Stimulated activated CD8-positive, alpha-beta memory T cell treated with anti-CD3 and anti-CD28 coated beads, Interleukin-12 subunit alpha, Interleukin-12 subunit beta, amount 100 ng/mL, for 4 hours (primary cell): ENCODE measurements around the gene ZNF524.
"Not testable (repeated sequence)": the region's sequence is repeated elsewhere in the genome, so short reads cannot be mapped to it uniquely, and the experiment has no call there.

Experiments used
- DNase-seq: peaks from one replicate; pipeline ENCODE4 v3.0.0-alpha.2; 2020; ENCODE audit warnings: low read depth

The ZNF524 gene, protein sequence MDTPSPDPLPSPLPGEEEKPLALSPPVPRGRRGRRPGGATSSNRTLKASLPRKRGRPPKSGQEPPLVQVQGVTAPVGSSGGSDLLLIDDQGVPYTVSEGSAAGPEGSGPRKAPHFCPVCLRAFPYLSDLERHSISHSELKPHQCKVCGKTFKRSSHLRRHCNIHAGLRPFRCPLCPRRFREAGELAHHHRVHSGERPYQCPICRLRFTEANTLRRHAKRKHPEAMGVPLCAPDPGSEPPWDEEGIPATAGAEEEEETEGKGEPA

DNA sequence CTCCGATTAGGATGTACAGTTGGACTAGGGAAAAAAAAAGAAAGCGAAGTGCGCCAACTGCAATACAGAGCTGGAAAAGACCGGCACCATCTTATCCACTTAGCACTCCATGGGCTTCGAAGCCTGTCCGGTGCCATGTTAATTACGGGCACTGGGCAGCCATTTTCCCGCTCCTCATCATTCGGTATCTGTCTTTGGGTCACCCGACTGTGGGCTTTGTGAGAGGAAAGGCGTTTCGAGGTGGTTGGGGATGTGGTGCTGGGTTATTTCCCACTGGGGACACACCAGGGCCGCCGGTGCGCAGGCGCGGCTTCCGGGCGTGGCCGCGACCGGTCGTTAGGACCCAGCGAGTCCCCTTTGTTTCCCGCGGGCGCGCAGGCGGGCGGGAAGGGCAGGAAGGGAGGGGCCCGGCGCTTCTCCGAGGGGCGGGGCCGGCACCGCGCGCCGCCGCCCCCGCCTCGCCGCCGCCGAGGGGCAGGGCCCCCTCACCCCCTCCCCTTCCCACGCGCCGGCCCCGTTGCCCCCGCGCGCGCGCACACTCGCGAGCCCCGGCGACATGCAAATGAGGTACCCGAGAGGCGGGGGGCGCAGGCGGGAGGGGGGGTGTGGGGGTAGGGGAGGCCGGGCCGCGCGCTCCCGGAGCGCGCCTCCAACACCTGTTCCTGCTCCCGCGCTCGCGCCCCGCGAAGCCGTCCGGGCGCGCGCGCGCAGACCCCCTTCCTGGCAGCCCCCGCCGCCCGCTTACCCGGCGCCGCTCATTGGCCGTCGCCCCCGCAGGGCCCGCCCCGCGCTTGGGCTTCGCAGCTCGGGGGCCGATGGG, at the start of gene ZNF524:
TSS of gene ZNF524 (plus strand) at position 447 of the 820 bp plus-strand sequence. CDS start 1,825 bp downstream, outside the sequence.
- DNase-seq, result peak; percentile 81

DNA sequence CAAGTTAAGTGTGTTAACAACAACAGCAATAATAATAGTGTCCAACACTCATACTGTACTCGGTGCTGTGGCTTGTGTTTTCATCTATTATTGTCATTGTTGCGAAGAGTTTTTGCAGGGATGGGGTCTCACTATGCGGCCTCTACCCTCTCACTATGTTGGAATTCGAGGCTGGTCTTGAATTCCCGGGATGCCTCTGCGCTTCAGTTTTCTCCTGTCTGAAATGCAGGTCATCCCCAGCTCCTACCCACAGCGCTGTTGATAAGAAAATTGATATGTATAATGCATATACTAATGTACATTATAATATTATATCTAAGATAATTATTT, 49.8 kb upstream of the ZNF524 start:
- no peak for DNase-seq

DNA sequence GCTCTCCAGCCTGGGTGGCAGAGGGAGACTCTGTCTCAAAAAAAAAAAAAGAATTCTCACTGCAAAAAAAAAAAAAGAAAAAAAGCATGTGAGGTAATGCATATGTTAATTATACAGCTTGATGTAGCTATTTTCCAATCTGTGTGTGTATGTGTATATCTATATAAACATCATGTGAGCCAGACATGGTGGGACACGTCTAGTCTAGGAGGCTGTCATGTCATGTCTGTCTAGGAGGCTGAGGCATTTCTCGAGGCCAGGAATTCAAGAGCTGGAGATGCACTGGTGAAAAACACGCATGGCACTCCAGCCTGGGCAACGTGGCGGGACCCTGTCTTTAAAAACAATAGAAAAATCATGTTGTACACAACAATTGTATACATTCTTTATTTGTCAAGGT, 47.9 kb upstream of the ZNF524 start:
- DNase-seq, result no peak

DNA sequence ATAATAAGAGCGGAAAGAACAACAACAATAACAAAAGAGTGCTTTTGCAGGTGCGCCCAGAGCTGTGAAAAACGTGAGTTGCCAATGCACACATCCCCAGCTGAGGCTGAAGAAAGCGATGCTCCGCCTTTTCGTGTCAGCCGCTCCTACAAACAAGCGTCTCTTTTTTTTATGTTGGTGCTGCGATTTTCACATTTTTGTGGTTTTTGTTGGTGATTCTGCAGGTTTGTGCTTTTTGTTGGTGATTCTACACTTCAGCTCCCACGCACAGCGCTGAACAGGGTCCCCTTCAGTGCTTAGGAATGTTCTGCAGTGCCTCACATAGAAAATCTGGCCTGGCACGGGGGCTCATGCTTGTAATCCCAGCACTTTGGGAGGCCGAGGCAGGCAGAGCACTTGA, 47.5 kb upstream of the ZNF524 start:
- no peak for DNase-seq

DNA sequence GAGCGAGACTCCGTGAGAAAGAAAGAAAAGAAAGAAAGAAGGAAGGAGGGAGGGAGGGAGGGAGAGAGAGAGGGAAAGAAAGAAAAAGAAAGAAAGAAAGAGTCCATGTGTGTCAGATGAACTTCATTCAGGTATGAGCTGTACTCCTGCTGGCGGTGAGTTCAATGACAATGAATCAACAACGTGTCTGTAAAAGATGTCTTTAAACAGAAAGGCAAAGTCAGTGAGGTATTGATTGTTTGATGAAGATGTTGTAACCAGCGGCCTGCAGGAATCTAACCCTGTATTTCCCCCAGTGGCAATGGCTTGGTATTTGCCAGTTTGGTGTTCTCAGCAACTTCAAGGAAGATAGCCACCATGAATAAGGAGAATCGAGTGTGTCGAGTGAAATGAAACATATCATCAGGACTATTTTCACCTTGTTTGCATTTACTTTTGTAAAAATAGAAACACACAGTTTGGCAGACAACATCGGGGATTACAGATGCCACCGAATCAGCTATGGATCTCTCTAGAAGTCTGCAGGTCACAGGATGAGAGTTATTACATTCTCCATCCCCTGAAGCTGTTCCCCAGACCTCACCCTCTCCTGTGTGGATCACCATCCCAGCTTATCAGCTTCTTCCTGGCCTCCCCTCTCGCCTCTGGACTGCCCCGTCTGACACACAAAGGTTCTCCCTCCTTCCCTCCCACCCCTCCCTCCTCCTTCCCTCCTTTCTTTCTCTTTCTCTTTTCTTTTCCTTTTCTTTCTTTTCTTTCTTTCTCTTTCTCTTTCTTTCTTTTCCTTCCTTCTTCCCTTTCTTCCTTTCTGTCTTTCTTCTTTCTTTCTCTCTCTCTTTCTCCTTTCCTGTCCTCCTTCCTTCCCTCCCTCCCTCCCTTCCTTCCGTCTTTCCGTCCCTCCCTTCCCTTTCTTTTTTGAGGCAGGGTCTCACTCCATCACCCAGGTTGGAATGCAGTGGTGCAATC, 46.6 kb upstream of the ZNF524 start:
- no peak for DNase-seq

DNA sequence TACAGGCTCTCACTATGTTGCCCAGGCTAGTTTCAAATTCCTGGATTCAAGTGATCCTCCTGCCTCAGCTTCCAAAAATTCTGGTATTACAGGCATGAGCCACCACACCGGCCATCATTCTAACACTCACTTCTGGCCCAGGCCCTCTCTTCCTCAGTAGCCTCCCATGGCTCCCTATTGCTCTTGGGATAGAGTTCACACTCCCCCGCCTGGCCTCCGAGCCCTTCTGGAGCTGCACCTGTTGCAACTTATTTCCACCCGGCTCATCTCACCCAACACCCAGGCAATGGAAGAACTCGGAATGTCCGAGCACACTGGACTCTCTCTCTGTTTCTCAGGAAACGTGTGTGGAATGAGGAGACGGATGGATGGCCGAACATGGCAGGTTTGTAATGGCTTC, 45.8 kb upstream of the ZNF524 start:
- DNase-seq, result no peak

DNA sequence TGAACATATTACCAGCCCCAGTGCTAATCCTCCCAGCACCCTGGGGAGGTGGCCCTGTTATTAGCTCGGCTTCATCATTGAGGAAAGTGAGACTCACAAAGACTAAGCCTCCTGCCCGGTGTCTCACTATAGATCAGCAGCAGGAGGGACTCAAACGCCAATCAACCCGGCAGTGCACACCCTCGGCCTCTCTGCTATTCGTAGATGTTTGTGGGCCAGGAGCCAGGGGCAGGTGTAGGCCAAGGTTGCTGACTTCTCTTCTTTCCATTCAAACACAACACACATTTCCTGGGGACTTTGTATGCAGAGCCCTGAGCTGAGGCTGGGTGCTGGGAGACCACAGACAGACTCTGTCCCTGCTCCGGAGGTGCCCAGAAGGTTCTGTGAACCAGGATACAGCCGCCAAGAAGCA, 45.3 kb upstream of the ZNF524 start:
- no peak for DNase-seq

DNA sequence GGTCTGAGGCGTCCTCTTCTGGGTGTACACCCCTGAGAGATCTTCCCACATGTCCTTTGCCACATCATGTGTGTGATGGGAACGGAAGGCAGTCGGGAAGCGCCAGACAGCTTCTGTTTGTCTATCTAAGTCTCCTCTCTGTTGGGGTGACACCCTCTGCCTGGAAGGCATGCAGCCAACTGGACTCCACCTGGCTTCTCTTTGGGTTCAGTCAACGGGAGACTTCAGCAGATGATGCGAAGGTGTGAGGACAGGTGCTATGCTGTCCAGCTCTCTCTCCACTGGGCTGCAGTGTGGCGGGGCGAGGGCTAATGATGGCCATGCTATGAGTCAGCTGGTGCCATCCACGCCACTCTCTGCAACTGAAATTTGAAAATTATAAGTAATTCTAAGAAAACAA, 40.4 kb upstream of the ZNF524 start:
- no peak for DNase-seq

DNA sequence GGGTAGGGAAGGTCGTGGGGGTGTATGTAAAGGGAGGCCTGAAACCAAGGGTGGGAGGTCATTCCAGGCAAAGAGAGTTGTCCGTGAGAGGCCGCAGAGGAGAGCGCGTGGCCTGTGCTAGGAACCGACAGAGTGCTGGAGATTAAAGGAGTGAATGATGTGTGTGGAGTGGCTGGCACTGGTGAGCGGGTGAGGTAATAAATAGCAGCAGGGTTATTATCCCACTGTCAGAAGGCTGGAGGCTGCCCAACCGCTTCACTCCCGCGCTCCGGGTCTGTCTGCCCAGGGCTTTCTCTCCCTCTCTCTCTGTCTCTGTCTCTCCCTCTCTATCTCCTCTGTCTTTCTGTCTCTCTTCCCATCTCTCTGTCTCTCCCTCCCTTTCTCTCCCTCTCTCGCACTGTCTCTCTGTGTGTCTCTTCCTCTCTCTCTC, 36.8 kb upstream of the ZNF524 start:
- no peak for DNase-seq

DNA sequence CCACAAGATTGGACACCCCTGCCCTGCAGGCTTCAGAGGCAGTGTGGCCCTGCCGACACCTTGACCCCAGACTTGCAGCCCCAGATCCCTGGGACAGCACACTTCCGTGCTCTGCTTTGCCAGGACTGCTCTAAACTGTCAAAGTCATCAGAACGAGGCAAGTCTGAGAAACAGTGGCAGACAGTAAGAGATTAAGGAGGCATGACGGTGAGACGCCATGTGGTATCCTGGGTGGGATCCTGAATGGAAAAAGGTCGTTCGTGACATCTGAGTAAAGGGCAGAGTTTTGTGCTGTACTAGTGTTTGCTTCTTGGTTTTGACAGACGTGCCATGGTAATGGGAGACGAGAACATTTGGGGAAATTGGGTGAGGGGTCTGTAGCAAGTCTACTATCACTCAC, 33.3 kb upstream of the ZNF524 start:
- no peak for DNase-seq

DNA sequence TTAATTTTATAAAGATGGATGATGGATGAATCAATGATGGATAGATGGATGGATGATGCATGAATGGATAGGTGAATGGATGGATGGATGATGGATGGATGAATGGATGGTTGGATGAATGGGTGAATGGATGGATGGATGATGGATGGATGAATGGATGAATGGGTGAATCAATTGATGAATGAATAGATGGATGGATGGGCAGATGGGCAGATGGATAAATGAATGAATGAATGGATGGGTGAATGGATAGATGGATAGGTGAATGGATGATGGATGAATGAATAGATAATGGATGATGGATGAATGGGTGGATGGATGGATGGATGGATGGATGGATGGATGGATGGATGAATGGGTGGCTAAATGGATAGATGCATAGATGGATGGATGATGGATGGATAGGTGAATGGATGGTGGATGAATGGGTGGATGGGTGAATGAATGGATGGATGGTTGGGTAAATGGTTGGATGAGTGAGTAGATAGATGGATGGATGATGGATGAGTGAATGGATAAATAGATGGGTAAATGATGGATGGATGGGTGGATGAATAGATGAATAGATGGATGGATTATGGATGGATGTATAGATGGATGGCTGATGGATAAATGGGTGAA, 32.3 kb upstream of the ZNF524 start:
- no peak for DNase-seq

DNA sequence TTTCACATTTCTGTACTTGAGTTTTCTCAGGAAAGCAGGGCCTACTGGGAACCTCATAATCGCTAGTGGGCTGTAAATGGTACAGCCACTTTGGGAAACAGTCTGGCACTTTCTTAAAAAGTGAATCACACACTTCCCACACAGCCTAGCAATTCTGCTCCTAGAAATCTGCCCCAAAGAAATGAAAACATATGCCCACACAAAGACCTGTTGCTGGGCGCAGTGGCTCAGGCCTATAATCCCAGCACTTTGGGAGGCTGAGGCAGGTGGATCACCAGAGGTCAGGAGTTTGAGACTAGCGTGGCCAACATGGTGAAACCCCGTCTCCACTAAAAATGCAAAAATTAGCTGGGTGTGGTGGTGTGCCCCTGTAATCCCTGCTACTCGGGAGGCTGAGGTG, 30.6 kb upstream of the ZNF524 start:
- DNase-seq, result not testable (repeated sequence)

DNA sequence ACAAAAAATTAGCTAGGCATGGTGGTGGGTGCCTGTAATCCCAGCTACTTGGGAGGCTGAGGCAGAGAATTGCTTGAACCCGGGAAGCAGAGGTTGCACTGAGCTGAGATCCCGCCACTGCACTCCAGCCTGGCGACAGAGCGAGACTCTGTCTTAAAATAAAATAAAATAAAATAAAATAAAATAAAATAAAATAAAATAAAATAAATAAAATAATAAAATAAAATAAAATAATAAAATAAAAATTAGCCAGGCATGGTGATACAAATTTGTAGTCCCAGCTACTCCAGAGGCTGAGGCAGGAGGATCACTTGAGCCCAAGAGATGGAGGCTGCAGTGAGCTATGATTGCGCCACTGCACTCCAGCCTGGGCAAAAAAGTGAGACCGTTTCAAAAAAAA, 26.2 kb upstream of the ZNF524 start:
- DNase-seq, result not testable (repeated sequence)

DNA sequence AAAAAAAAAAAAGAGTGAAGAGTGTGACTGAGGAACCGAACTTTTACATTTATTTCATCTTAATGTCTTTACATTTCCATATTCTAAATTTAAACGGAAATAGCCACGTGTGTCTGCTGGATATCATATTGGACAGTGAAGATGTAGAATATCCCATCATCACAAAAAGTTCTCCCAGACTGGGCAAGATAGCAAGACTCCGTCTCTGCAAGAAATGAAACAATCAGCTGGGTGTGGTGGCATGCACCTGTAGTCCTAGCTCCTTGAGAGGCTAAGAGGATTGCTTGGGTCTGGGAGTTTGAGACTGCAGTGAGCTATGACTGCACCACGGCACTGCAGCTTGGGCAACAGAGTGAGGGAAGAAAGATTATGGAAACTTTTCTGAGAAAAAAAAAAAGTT, 23.3 kb upstream of the ZNF524 start:
- no peak for DNase-seq

DNA sequence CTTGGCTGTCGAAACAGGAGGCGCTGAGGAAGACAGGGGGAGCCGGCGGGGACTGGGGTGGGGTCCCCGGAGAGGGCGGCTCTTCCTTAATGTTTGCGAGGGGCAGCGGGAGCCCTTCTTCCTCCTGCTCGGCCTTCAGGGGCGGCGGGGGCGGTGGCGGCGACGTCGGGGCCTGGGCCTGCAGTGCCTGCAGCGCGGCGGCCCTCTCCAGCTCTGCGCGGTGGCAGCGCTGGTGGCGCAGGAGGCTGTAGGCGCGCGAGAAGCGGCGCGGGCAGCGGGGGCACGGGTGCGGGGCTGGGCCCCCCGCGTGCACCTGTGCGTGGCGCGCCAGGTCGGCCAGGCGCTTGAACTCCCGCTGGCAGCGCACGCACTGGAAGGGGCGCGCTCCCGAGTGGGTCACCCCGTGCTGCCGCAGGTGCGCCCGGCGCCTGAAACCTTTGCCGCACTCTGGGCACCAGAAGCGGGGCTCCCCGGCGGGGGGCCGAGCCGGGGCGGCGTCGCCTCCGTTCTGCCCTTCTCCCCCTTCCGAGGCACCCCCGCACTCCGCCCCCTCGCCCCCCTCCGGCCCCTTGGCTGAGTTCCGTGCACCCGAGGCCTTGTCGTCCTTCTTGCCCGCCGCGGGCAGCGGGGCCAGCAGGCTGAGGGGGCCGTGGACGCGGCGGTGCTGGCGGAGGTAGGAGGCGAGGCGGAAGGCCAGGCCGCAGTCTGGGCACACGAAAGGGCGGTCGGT, 21.9 kb upstream of the ZNF524 start:
- DNase-seq, result no peak

DNA sequence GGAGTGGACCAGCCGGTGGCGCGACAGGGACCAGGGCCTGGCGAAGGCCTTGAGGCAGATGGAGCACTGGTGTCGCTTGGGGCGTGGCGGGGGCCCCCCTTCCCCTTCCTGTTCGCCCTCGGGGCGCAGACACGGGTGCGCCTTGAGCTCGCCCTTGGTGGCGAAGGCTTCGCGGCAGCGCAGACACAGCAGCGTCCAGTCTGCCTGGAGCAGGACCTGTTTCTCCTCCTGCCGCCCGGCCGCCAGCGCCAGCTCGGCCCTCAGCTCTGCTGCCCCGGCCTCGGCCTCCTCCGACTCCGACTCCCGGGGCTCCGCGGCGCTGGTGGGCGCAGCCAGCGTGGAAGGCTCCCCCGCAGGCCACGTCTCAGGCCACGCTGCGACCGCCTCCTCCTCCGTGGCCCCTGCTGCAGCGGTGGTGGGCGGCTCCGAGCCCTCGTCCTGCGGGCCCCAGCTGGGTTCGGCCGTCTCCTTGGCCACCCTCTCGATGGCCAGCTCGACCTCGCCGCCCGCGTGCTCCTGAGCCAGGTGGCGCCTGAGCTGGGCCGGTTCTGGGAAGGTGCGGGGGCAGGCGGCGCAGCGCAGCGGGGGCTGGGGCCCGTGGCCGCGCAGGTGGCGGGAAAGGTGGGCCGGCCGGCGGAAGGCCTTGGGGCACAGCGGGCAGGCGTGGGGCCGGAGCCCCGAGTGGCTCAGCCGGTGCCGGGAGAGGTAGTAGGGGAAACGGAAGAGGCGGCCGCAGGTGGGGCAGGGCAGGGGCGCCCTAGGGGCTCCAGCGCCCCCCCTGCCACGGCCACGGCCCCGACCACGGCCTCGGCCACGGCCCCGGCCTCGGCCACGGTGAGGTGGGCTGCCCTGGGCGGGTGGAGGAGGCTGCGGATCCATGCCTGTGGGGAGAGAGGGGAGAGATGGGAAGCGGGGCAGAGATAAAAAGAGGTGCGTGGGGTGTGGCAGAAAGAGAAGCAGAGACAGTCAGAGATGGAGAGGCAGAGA, 21.0 kb upstream of the ZNF524 start:
- DNase-seq, result no peak

DNA sequence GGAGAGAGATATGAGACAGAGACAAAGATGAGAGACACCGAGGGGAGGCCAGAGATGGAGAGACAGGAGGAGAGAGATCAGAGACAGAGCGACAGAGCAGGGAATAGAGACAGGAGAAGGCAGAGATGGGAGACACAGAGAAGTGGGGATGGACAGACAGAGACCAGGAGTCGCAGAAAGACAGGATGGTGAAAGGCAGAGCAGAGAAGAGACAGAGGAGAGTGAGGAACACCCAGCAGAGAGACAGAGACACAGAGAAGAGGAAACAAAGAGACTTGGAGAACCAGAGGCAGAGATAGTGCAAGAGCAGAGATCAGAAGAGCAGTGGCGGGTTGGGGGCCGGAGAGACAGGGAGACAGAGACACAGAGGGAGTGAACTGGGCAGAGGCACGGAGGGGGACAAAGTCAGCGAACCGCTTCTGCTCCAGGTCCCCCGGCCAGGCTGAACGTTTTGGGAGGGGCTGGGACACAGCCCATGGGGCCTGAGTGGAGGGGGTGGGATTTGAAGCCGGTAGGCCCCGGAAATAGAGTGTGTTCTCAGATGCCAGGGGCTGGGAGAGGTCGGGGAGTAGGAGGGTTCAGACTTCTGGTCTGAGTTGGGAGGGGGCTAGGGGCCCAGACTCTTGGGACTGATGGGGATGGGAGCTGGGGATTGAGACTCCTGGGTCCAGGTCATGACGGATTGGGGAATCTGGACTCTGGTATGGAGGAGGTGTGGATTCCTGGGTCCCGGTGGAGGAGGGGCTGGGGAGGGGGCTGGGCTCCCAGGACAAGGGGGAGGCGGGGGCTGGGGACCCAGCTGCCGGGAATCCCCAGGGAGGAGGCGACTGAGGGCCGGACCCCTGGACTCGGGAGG, 20.1 kb upstream of the ZNF524 start:
- no peak for DNase-seq

DNA sequence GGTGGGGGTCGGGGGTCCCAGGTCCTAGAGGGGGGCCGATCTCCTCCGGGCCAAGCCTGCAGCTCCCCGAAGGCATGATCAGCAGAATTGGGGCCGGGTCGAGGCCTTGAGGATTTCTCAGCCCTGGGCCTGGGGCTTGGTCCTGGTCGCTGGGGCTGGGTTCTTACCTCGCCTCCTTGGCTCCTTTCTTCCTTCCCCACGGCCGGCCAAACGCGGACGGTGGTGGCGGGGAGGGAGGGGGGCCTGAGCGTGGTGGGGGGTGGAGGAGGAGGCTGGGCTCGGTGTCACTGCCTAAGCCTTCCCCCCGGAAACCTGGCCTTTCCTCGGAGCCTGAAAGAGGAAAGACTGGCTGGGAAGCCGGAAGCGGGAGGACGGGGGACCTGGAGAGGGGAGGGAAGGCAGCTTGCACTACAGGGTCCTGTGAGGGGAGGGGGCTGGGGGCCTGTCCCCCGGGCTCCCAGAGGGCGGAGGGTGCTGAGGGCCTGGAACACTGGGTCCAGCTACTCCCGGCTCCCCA, 19.4 kb upstream of the ZNF524 start, which contains the start of gene ZNF579:
TSS of gene ZNF579 (minus strand) at position 221 of the 517 bp plus-strand sequence. CDS start 1,209 bp downstream, outside the sequence.
- DNase-seq, result peak; percentile 43
